Epithelial cell of esophagus (primary cell): Measurements from ENCODE around the gene CNTROB.

Source experiments
- DNase-seq: peaks from one replicate; pipeline ENCODE4 v3.0.0; 2010; ENCODE audit warnings: low read depth
- H3K4me3 ChIP-seq: 2 replicates; pipeline ENCODE4 v1.5.1; 2011; ENCODE audit warnings: mild to moderate bottlenecking, low read length, control low read depth
- TF ChIP-seq, protein P1 (sequence below): IDR thresholded peaks from 2 replicates; pipeline ENCODE4 v1.5.1; 2011; ENCODE audit warnings: low read depth, mild to moderate bottlenecking, low read length, control low read depth, inconsistent platforms; ENCODE audit not compliant: insufficient read depth; ENCODE audit errors: missing control alignments

CNTROB gene

GRCh38 chr17:7974638-7975131 is 42.7 kb downstream of the CNTROB start:
- H3K4me3 ChIP-seq, result no peak overlapping the region
- DNase-seq, result no peak
- TF ChIP-seq, protein P1, sequence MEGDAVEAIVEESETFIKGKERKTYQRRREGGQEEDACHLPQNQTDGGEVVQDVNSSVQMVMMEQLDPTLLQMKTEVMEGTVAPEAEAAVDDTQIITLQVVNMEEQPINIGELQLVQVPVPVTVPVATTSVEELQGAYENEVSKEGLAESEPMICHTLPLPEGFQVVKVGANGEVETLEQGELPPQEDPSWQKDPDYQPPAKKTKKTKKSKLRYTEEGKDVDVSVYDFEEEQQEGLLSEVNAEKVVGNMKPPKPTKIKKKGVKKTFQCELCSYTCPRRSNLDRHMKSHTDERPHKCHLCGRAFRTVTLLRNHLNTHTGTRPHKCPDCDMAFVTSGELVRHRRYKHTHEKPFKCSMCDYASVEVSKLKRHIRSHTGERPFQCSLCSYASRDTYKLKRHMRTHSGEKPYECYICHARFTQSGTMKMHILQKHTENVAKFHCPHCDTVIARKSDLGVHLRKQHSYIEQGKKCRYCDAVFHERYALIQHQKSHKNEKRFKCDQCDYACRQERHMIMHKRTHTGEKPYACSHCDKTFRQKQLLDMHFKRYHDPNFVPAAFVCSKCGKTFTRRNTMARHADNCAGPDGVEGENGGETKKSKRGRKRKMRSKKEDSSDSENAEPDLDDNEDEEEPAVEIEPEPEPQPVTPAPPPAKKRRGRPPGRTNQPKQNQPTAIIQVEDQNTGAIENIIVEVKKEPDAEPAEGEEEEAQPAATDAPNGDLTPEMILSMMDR, result no peak

DNA sequence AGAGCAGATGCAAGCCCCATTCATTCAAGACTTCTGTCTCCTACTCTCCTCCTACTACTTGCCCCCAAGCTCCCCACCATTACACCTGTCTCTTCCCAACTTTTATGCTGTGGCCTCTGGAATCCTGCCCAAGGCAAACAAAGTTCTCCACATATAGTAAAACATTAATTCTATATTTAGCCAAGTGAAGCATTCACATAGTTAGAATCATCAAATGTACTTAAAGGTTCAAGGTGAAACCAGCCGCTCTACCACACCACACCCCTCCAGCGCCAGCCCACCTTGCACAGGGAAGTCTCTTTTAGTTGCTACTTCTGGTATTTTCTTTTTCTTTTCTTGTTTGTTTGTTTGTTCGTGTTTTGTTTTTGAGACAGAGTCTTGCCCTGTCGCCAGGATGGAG is 45.0 kb downstream of the CNTROB start:
- TF ChIP-seq, protein P1, result no peak
- DNase-seq, result no peak
- H3K4me3 ChIP-seq, result no peak overlapping the region

DNA sequence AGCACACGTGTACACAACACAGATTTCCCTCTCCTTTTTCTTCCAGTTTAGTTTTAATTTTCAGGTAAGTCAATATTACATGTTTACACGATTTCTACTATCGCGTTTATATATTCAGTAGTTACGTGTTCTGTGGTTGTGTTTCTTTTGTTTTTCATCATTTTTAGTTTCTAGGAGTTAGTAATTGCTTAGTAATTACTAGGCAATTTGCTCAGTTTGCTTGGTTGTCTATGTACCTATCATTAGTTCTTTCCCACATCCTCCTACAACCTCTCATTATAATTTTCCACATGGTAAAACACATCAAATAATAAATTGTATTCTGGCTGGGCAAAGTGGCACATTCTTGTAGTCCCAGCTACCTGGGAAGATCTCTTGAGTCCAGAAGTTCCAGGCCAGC is 45.8 kb downstream of the CNTROB start:
- no peak overlapping the region for H3K4me3 ChIP-seq
- TF ChIP-seq, protein P1, result no peak
- DNase-seq, result no peak

DNA sequence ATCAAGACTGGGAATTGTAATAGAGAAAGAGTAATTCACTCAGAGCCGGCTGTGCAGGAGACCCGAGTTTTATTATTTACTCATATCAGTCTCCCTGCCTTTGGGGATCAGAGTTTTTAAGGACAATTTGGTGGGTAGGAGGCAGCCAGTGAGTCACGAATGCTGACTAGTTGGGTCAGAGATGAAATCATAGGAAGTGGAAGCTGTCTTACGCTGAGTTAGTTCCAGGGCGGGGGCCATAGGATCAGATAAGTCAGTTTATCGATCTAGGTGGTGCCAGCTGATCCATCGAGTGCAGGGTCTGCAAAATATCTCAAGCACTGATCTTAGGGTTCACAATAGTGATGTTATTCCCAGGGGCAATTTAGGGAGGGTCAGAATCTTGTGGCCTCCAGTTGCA is 50.2 kb downstream of the CNTROB start:
- H3K4me3 ChIP-seq, result no peak overlapping the region
- TF ChIP-seq, protein P1, result no peak
- peak; percentile 86 for DNase-seq

DNA sequence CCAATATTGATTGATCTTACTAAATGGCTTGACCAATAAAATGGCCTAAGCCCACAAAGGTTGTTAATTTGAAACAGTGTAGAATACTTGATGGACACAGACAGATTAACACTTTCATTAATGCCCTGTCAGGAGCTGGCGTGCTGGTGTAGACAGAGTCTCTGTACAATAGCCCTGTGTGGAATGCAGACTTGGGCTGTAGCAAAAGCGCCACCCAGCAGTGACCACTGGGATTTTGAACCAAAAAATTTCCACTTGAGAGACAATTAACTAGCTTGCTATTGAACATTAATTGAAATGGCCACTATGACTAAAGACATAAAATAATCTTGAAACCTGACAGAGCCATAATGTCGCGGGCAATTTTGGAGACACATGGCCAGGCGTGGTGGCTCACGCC is 50.7 kb downstream of the CNTROB start:
- peak; percentile 21 for DNase-seq
- H3K4me3 ChIP-seq, result no peak overlapping the region
- TF ChIP-seq, protein P1, result peak; percentile 2

DNA sequence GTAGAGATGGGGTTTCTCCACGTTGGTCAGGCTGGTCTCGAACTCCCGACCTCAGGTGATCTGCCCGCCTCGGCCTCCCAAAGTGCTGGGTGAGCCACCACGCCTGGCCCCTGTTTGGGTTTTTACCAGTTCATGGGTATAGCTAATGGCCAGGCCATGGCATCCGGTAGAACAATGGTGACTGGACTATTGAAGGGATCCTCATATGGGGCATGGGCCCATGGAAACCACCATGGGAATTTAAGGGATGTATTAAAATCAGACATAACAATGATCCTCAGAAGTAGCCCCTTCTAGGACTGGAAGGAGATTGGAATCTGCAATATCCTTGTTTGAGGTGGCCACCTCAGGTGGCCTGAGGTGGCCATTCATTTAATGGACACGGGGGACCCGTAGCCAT is 52.9 kb downstream of the CNTROB start:
- TF ChIP-seq, protein P1, result no peak
- H3K4me3 ChIP-seq, result no peak overlapping the region

GRCh38 chr17:7987112-7987893 is 55.3 kb downstream of the CNTROB start:
- TF ChIP-seq, protein P1, result no peak
- H3K4me3 ChIP-seq, result no peak overlapping the region
- peak; percentile 26 for DNase-seq

More for the DNA sequence above, 52.9 kb downstream of the CNTROB start:
- no peak for DNase-seq
